Measurements from ENCODE around the gene DAPK2. TPM values are rescaled to one million over a fixed set of nuclear protein-coding genes. Genes with fewer than 3 reads are reported as not detected.
"Not testable (repeated sequence)": the region's sequence is repeated elsewhere in the genome, so short reads cannot be mapped to it uniquely, and the experiment has no call there.

DAPK2 gene
- total and polyA plus RNA-seq, 8 donors: 18.3 to 59.3 (median 24.2) TPM

- Histone ChIP-seq H3K27me3 (no peaks in the 10 kb centered on the region), H3K27ac (no peak overlapping the region), H3K9me3 (no peaks in the 10 kb centered on the region), H3K4me1 (peaks cover 0 to 25% of the 10 kb centered on the region in 2 donors), H3K36me3 (no peaks in the 10 kb centered on the region), H3K4me3 (no peak overlapping the region)
- intact Hi-C loops (cut with DNase I): no loop called here
- DNase-seq (no peak), ATAC-seq (no peak)
- TF ChIP-seq CTCF (IDR thresholded peaks at IDR 0.05): no peak
Measured at GRCh38 chr15:63904042-63904441, 142.2 kb downstream of the DAPK2 start.

GRCh38 chr15:63902671-63903035 lies 143.6 kb downstream of the DAPK2 start:
- Histone ChIP-seq H3K36me3 (no peaks in the 10 kb centered on the region), H3K4me3 (no peak overlapping the region), H3K9me3 (no peaks in the 10 kb centered on the region), H3K27me3 (no peaks in the 10 kb centered on the region), H3K27ac (no peak overlapping the region), H3K4me1 (peaks cover 0 to 37% of the 10 kb centered on the region in 2 donors)
- intact Hi-C loops (cut with DNase I): no loop called here
- DNase-seq: no peak
- no peak for ATAC-seq
- no peak for TF ChIP-seq CTCF (IDR thresholded peaks at IDR 0.05)

- Histone ChIP-seq H3K4me3 (no peak overlapping the region), H3K36me3 (no peaks in the 10 kb centered on the region), H3K27me3 (no peaks in the 10 kb centered on the region), H3K4me1 (peaks cover 0 to 42% of the 10 kb centered on the region in 2 donors), H3K27ac (no peak overlapping the region), H3K9me3 (no peaks in the 10 kb centered on the region)
- no peak for DNase-seq
- TF ChIP-seq CTCF (IDR thresholded peaks at IDR 0.05): no peak
- intact Hi-C loops (cut with DNase I): no loop called here
- ATAC-seq: no peak
Measured at GRCh38 chr15:63901912-63902670, 144.2 kb downstream of the DAPK2 start.

GRCh38 chr15:63900306-63900705 lies 146.0 kb downstream of the DAPK2 start:
- H3K27me3 ChIP-seq: no peaks in the 10 kb centered on the region
- peak overlapping the region in 1 of 2 donors; percentile 84 for H3K27ac ChIP-seq
- no peak for TF ChIP-seq CTCF (IDR thresholded peaks at IDR 0.05)
- no peak for ATAC-seq
- H3K4me1 ChIP-seq: peaks cover 5 to 45% of the 10 kb centered on the region in 2 donors
- H3K9me3 ChIP-seq: no peaks in the 10 kb centered on the region
- intact Hi-C loops (cut with DNase I): no loop called here
- no peak for DNase-seq
- no peaks in the 10 kb centered on the region for H3K36me3 ChIP-seq
- H3K4me3 ChIP-seq: no peak overlapping the region

GRCh38 chr15:63899606-63900005 lies 146.7 kb downstream of the DAPK2 start:
- intact Hi-C loops (cut with DNase I); H3K27me3 ChIP-seq; H3K9me3 ChIP-seq; DNase-seq; H3K36me3 ChIP-seq; H3K4me3 ChIP-seq: not testable (repeated sequence)
- ATAC-seq: peak; percentile 27
- H3K27ac ChIP-seq: peak overlapping the region; percentile 53 to 84
- peaks cover 5 to 51% of the 10 kb centered on the region in 2 donors for H3K4me1 ChIP-seq

GRCh38 chr15:63899193-63899592 lies 147.1 kb downstream of the DAPK2 start:
- no peaks in the 10 kb centered on the region for H3K36me3 ChIP-seq
- intact Hi-C loops (cut with DNase I): no loop called here
- no peak overlapping the region for H3K4me3 ChIP-seq
- H3K27ac ChIP-seq: peak overlapping the region; percentile 53 to 84
- ATAC-seq (peak; percentile 76), DNase-seq (peak in 2 of 4 donors; percentile 69 to 86)
- no peaks in the 10 kb centered on the region for H3K27me3 ChIP-seq
- no peak for TF ChIP-seq CTCF (IDR thresholded peaks at IDR 0.05)
- H3K4me1 ChIP-seq: peaks cover 5 to 53% of the 10 kb centered on the region in 2 donors
- H3K9me3 ChIP-seq: no peaks in the 10 kb centered on the region
